Brain pericyte (primary cell): ENCODE data around the gene FAM98B.

Source experiments
- DNase-seq: peaks from one replicate; pipeline ENCODE4 v3.0.0-alpha.2; 2012; ENCODE audit warnings: low read depth, low spot score

FAM98B gene

GRCh38 chr15:38461066-38461833 is 7.3 kb downstream of the FAM98B start:
- no peak for DNase-seq

GRCh38 chr15:38463893-38464292 is 10.0 kb downstream of the FAM98B start:
- DNase-seq: no peak

GRCh38 chr15:38464675-38465074 is 10.7 kb downstream of the FAM98B start:
- no peak for DNase-seq

- no peak for DNase-seq
These were observed 16.9 kb downstream of the FAM98B start for GRCh38 chr15:38470816-38471215.

- DNase-seq: no peak
These were observed 18.0 kb downstream of the FAM98B start for GRCh38 chr15:38471974-38472373.

- DNase-seq: peak; percentile 41
These were observed 20.3 kb downstream of the FAM98B start for GRCh38 chr15:38474155-38474757.

- no peak for DNase-seq
These were observed 21.4 kb downstream of the FAM98B start for GRCh38 chr15:38475361-38475760.

GRCh38 chr15:38476120-38476519 is 22.2 kb downstream of the FAM98B start:
- no peak for DNase-seq

GRCh38 chr15:38477637-38478036 is 23.7 kb downstream of the FAM98B start:
- DNase-seq: no peak

- DNase-seq: no peak
These were observed 25.3 kb downstream of the FAM98B start for GRCh38 chr15:38479266-38479665.

GRCh38 chr15:38479756-38480155 is 25.8 kb downstream of the FAM98B start:
- no peak for DNase-seq

- DNase-seq: no peak
These were observed 27.2 kb downstream of the FAM98B start for GRCh38 chr15:38481113-38481512.

GRCh38 chr15:38481761-38482160 is 27.8 kb downstream of the FAM98B start:
- no peak for DNase-seq

GRCh38 chr15:38482572-38482971 is 28.6 kb downstream of the FAM98B start:
- DNase-seq: no peak

- no peak for DNase-seq
These were observed 33.0 kb downstream of the FAM98B start for GRCh38 chr15:38486936-38487335.

GRCh38 chr15:38487378-38487777 is 33.5 kb downstream of the FAM98B start:
- no peak for DNase-seq

- no peak for DNase-seq
These were observed 36.5 kb downstream of the FAM98B start for GRCh38 chr15:38490242-38490922.

- DNase-seq: no peak
These were observed 42.2 kb downstream of the FAM98B start for GRCh38 chr15:38496151-38496550.

GRCh38 chr15:38499651-38500050 is 45.7 kb downstream of the FAM98B start:
- no peak for DNase-seq

GRCh38 chr15:38503496-38503895 is 49.6 kb downstream of the FAM98B start:
- DNase-seq: no peak

- DNase-seq: no peak
These were observed 50.9 kb downstream of the FAM98B start for GRCh38 chr15:38504680-38505467.

- DNase-seq: no peak
These were observed 53.1 kb downstream of the FAM98B start for GRCh38 chr15:38506997-38507396.
